Left colon (tissue), 2 donors: ENCODE results near the gene NUDCD3. TPM values are rescaled to one million over a fixed set of nuclear protein-coding genes. Genes with fewer than 3 reads are reported as not detected.

Experiments
- ATAC-seq: fragments of 200-7000 bp; cut with Tn5 transposase; one replicate; pipeline ENCODE4 v1.9.1; 2020; ENCODE audit warnings: mild to moderate bottlenecking, moderate library complexity
- DNase-seq, 2 donors: peaks; one replicate each; pipeline ENCODE4 v3.0.0-alpha.2; 2020
- intact Hi-C, 2 donors: fragments of 100-400 bp; cut with DNase I in 1 of 2; cut with micrococcal nuclease in 1 of 2; formaldehyde crosslinking; loops; one replicate each; pipeline versions ENCODE4 v1.11.2 to v1.14.0; 2022; cut with DNase I, micrococcal nuclease
- total RNA-seq, 2 donors: library from RNA; stranded (reverse); fragmentation: NEBNext Ultra II Directional; extraction: Animal tissue kit (Norgen Biotek cat#: 25700); gene quantifications; one replicate each; pipeline ENCODE4 v1.2.1, GENCODE V29; 2021
- donor health status: DM: no; HTN: no; CAD: no.
- donor health status: DM: yes; HTN: yes; CAD: no.

Gene NUDCD3
- total RNA-seq, 2 donors from 2014 or later = 66.3 to 72.4 TPM

DNA sequence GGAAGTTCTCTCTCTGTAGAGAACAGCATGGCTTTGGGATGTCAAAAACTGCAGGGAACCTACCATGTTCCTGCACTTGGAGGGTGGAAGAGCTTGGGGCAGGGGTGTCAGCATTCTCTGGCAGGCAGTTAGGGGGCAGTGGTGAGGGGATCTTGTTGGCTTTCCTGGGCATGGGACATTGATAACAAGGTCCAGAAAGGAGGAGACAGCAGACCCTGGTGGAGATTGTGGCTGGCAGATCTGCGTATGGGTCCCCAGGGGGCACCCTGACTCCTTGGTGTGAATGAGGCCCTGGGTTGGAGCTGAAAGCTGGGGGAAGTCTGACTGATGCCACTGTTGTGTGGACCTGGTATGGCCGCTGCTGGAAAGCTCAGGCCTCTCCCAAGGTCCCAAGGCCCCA, 142.2 kb downstream of the NUDCD3 start:
- intact Hi-C loops = no loop called here
- ATAC-seq (no peak), DNase-seq (no peak)

DNA sequence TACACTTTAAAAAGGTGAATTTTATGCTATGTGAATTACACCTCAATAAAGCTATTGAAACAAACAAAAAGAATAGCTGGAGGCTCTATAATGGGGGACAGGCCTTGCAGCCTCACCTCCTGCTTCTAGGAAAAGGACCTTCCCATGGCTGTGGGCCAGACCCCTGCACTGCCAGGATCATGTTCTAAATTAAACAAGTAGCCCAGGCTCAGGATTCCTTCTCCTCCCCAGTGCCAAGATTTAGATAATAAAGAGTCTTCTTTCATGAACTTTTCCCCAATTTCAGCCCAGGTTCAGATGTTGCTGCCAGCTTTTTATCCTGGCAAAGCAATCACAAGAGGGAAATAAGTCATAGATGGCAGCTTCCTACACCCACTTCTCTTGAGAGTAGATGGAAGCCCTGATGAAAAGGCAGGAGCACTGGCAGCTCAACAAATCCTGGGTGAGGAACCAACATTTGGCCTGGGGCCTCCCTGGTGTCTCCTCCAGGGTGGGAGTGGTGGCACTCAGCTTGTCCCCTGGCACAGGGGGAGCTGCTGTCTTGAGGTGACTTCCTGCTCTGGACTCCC, 142.8 kb downstream of the NUDCD3 start:
- intact Hi-C loops = no loop called here
- ATAC-seq (no peak), DNase-seq (no peak)

DNA sequence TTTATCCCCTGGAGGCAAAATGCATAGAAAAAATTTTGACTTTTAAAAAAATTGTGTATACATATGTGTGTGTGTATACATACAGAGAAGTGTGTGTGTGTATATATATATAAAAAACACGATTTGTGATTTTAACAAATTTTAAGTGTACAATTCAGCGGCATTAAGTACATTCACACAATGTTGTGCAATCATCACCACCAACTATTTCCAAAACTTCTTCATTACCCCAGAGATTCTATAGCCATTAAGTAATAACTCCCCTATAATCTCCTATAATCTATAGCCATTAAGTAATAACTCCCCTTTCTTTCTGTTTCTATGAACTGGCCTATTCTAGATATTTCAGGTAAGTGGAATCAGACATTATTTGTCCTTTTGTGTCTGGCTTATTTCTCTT, 144.4 kb downstream of the NUDCD3 start:
- ATAC-seq = no peak
- intact Hi-C loops = no loop called here
- no peak for DNase-seq

- ATAC-seq = no peak
- intact Hi-C loops = no loop called here
- no peak for DNase-seq
Measured at GRCh38 chr7:44341401-44341800, 149.1 kb downstream of the NUDCD3 start.

GRCh38 chr7:44338600-44338999, 151.9 kb downstream of the NUDCD3 start:
- no peak for DNase-seq
- intact Hi-C loops = no loop called here
- ATAC-seq = no peak

- DNase-seq = no peak
- ATAC-seq = no peak
- intact Hi-C loops = no loop called here
Measured at GRCh38 chr7:44336491-44336890, 154.0 kb downstream of the NUDCD3 start.

- DNase-seq = no peak
- no peak for ATAC-seq
- intact Hi-C loops = no loop called here
Measured at GRCh38 chr7:44335184-44335583, 155.3 kb downstream of the NUDCD3 start.

GRCh38 chr7:44334734-44335097, 155.7 kb downstream of the NUDCD3 start:
- intact Hi-C loops = no loop called here
- no peak for ATAC-seq
- DNase-seq = no peak

DNA sequence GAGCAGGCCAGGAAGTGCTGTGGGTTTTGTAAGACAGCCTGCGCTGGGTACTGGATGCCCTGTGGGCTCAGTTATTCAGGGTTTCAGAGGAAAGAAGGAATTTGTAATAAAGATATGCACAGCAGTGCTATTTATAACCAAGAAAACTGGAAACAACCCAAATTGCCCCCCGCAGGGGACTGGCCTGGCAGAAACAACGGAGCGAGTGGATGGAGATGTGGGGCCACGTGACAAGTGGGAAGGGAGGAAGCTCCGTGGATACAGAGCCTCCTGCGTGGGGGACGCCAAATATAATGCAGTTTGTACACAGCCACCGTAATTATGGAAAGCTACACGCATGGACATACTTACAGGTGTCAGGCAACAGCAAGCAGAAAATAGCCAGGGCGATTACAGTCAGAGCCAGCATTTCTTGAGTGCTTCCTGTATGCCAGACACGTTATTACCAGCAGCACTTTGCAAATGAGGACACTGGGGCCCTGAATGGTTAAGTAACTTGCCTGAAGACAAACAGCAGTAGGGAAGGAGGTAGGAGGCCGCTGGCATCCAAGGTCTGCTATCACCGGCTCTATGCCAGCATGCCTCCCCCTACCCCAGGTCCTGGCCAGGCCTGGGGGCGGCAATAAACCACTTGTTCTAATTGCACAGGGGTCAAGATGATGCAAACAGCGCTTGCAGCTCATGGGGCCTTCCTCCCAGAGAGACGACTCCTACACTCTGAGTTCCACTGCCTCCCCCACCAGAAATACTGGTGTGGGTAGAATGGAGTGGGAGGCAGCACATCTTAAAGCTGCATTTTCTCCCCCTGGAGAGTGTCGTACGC, 156.3 kb downstream of the NUDCD3 start:
- no peak for ATAC-seq
- DNase-seq = no peak
- intact Hi-C loops = no loop called here

DNA sequence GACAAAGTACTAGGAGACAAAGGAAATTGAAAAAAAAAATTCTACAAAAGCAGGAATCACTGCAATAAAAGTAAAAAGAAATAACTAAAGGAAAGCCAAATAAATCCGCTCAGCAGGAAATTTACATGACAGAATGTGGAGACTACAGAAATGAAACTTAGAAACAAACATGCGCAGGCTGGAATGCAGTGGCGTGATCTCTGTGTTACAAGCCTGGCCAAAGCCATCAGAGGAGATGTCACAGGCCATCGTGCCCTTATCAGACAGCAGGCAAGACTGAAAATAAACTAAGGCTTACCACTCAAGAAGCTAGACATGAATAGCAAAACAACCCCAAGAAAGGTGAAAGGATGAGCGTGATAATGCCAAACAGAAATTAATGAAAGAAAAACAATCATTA, 158.8 kb downstream of the NUDCD3 start:
- ATAC-seq = no peak
- no peak for DNase-seq
- intact Hi-C loops = no loop called here

GRCh38 chr7:44330331-44330730, 160.1 kb downstream of the NUDCD3 start:
- ATAC-seq = no peak
- DNase-seq = no peak
- intact Hi-C loops = no loop called here

DNA sequence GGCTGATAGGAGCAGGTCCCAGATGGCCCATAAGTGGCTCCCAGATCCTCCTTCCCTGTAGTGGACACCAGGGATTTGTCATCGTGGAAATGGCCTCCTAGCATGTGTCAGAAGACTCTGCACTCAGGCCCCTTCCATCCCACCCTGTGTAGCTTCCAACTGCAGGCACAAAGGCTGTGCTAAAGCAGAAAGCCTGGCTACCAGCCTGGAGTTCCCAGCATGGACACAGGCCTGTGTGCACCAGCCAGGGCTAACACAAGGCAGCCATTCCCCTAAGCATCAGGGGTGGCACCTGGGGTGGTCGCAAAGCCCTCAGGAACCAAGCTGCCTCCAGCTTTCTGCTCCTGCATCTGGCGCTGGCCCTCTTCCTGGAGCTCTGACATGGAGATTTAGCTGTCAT, 160.6 kb downstream of the NUDCD3 start:
- intact Hi-C loops = no loop called here
- DNase-seq (no peak), ATAC-seq (no peak)

Other genes starting within 250 kb of the NUDCD3 start
- under 1 TPM; 0.61 to 0.76 TPM for gene CAMK2B, start 165.1 kb downstream of the NUDCD3 start, total RNA-seq
- gene NPC1L1, start 50.7 kb upstream of the NUDCD3 start, total RNA-seq = under 1 TPM in 1 of 2 donors, not detected in 1; 0.06 TPM
- gene DDX56, start 83.2 kb upstream of the NUDCD3 start, total RNA-seq = 10 to 100 TPM; 36.5 to 59.2 TPM
- gene TMED4, start 91.6 kb upstream of the NUDCD3 start, total RNA-seq = 10 to 100 TPM; 90.4 to 96.2 TPM
- gene OGDH, start 116.0 kb upstream of the NUDCD3 start, total RNA-seq = 100 to 1,000 TPM; 174 to 221 TPM